Right lung (tissue), 5 donors: Measurements from ENCODE around the gene CRLF2. TPM values are rescaled to one million over a fixed set of nuclear protein-coding genes. Genes with fewer than 3 reads are reported as not detected.

ENCODE experiments used
- polyA plus RNA-seq, 5 donors: library from polyadenylated mRNA; unstranded; fragments of 120-200 nt; gene quantifications; one replicate each; pipeline versions ENCODE4 v1.2.1 to v1.2.3, GENCODE V29; 2013; ENCODE audit warnings: inconsistent platforms in 1 of 5, low replicate concordance in 1 of 5; ENCODE audit not compliant: insufficient read length in 5 of 5, insufficient read depth in 1 of 5

Gene CRLF2
- polyA plus RNA-seq, 5 donors, result 0.06 to 0.13 (median 0.09) TPM; not detected in 2

Other genes starting within 250 kb of the CRLF2 start
- gene CSF2RA, start 56.2 kb upstream of the CRLF2 start, polyA plus RNA-seq, result 1 to 10 TPM; 2.6 to 3.5 (median 3.1) TPM
- gene IL3RA, start 124.1 kb upstream of the CRLF2 start, polyA plus RNA-seq, result 10 to 100 TPM; 17.8 to 26.6 (median 26.0) TPM
- gene SLC25A6, start 179.5 kb upstream of the CRLF2 start, polyA plus RNA-seq, result 100 to 1,000 TPM; 359 to 585 (median 401) TPM
- gene ASMTL, start 240.3 kb upstream of the CRLF2 start, polyA plus RNA-seq, result 10 to 100 TPM; 17.2 to 32.1 (median 26.6) TPM